WTC11 (cell line): Measurements from ENCODE around the gene RD3L.

Experiments used
- CREB1 ChIP-seq: sonication (generic); formaldehyde crosslinking; IDR thresholded peaks from 2 replicates; pipeline ENCODE4 v1.8.0; 2023; ENCODE audit warnings: mild to moderate bottlenecking, missing genetic modification reagents
- CTCF ChIP-seq: fragments of 200-600 bp; IDR thresholded peaks from 2 replicates; pipeline ENCODE4 v1.8.0; 2022; ENCODE audit warnings: antibody characterized with exemption
- E2F1 ChIP-seq: sonication (generic); formaldehyde crosslinking; IDR thresholded peaks from 2 replicates; pipeline ENCODE4 v1.8.0; 2022; ENCODE audit warnings: mild to moderate bottlenecking, missing genetic modification reagents
- FOXJ3 ChIP-seq: sonication (generic); formaldehyde crosslinking; IDR thresholded peaks from 2 replicates; pipeline ENCODE4 v1.9.0; 2021; ENCODE audit warnings: missing genetic modification reagents, mild to moderate bottlenecking, borderline replicate concordance
- FOXK1 ChIP-seq: sonication (generic); formaldehyde crosslinking; IDR thresholded peaks from 2 replicates; pipeline ENCODE4 v1.8.0; 2022; ENCODE audit warnings: mild to moderate bottlenecking, moderate library complexity, missing genetic modification reagents
- MLX ChIP-seq: sonication (generic); formaldehyde crosslinking; IDR thresholded peaks from 2 replicates; pipeline ENCODE4 v1.8.1; 2023; ENCODE audit warnings: mild to moderate bottlenecking, missing genetic modification reagents, moderate library complexity
- STAT6 ChIP-seq: sonication (generic); formaldehyde crosslinking; conservative IDR thresholded peaks from 2 replicates; pipeline ENCODE4 v1.8.1; 2023; ENCODE audit warnings: mild to moderate bottlenecking, low read depth, missing genetic modification reagents, moderate library complexity
- ZNF121 ChIP-seq: sonication (generic); formaldehyde crosslinking; IDR thresholded peaks from 2 replicates; pipeline ENCODE4 v1.8.0; 2023; ENCODE audit warnings: missing genetic modification reagents
- ZNF512 ChIP-seq: sonication (generic); formaldehyde crosslinking; IDR thresholded peaks from 2 replicates; pipeline ENCODE4 v1.8.1; 2022; ENCODE audit warnings: missing genetic modification reagents, borderline replicate concordance

- TF ChIP-seq CREB1 (CRISPR knock-in tag) (no peak), E2F1 (CRISPR knock-in tag) (no peak), FOXK1 (CRISPR knock-in tag) (no peak), CTCF (no peak), STAT6 (no peak), MLX (CRISPR knock-in tag) (no peak), FOXJ3 (CRISPR knock-in tag) (no peak), ZNF121 (CRISPR knock-in tag) (no peak), ZNF512 (CRISPR knock-in tag) (no peak)
Measured at GRCh38 chr14:103949131-103949790, 6.9 kb upstream of the RD3L start.
